ENCODE data around the gene TGM2.
"Not testable (repeated sequence)": the region's sequence is repeated elsewhere in the genome, so short reads cannot be mapped to it uniquely, and the experiment has no call there.

The TGM2 gene

GRCh38 chr20:38110525-38111178, 54.4 kb downstream of the TGM2 start:
- TF ChIP-seq, protein P1, sequence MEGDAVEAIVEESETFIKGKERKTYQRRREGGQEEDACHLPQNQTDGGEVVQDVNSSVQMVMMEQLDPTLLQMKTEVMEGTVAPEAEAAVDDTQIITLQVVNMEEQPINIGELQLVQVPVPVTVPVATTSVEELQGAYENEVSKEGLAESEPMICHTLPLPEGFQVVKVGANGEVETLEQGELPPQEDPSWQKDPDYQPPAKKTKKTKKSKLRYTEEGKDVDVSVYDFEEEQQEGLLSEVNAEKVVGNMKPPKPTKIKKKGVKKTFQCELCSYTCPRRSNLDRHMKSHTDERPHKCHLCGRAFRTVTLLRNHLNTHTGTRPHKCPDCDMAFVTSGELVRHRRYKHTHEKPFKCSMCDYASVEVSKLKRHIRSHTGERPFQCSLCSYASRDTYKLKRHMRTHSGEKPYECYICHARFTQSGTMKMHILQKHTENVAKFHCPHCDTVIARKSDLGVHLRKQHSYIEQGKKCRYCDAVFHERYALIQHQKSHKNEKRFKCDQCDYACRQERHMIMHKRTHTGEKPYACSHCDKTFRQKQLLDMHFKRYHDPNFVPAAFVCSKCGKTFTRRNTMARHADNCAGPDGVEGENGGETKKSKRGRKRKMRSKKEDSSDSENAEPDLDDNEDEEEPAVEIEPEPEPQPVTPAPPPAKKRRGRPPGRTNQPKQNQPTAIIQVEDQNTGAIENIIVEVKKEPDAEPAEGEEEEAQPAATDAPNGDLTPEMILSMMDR (IDR thresholded peaks at IDR 0.05; ENCODE audit: insufficient read depth, low read depth, low read length, missing control alignments) = no peak
- H3K4me3 ChIP-seq (ENCODE audit: low read depth, low read length) = no peak overlapping the region
- no peak for DNase-seq (ENCODE audit: low read depth)

DNA sequence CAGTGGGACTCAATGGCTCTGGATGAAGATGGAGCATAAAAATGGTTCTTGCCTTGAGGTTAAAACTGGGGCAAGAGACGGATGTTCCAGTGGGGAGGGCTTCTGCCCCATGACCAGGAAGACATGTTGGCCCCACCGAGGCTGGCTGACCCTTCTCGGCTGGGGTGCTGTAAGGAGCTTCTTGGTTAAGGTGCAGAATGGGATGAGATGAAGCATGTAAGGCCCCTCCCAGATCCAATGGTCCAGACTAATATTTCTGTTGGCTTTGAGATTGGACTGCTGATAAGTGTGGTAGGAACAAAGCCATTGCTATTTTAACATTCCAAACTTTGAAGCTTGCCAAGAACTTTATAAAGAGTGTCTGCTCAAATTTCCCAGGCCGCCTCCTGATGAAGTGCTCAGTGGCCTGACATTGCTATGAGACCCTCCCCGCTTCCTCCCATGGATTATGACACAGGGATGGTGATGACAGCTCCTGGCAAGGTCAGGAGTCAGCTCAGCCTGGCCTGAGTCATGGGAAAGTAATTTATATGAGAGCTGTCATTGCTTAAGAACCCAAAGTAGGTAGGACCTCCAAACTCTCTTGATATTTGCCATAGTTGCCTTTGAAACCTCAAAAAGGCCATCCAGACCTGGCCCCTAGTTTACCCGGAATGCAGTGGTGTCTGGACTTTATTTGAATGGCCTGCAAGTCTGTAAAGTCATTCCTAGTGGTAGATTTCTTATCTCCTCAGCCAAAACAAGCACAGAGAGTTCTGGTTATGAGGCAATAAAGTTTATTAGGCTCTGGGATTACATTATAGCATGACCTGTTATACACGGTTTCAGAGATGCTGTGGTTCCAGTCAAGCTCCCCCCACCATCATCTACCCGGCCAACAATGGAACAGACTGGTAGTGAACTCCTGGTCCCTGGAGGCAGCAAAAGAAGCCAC, 55.2 kb downstream of the TGM2 start:
- TF ChIP-seq, protein P1 (IDR thresholded peaks at IDR 0.05; ENCODE audit: insufficient read depth, low read depth, low read length, missing control alignments) = no peak
- no peak for DNase-seq (ENCODE audit: low read depth)

DNA sequence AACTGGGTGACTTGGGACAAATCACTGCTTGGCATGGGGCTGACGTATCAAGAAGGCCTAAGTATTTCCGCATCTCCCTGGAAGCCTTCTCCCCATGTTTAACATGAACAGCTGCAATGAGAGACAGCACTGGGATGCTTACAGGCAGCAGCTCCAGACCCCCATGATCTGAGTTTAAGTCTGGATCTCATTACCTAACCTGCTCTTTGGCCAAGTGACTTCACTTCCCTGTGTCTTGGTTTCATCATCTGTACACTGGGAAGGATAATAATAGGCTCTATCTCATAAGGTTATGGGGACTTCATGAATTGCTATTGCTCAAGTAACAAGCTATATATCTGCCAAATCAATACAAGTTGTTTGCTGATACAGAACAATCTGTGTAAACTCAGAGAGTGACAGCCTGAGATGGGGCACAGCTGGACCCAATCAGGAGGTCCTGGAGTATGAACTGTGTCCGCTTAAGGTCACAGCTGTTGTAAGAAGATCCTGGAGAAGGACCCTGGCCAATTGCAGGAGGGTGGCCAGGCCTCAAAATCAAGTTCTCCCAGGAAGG, 56.0 kb downstream of the TGM2 start:
- H3K4me3 ChIP-seq (ENCODE audit: low read depth, low read length) = no peak overlapping the region
- no peak for DNase-seq (ENCODE audit: low read depth)
- TF ChIP-seq, protein P1 (IDR thresholded peaks at IDR 0.05; ENCODE audit: insufficient read depth, low read depth, low read length, missing control alignments) = no peak

More for the DNA sequence above, 55.2 kb downstream of the TGM2 start:
- H3K4me3 ChIP-seq (ENCODE audit: low read depth, low read length) = no peak overlapping the region

DNA sequence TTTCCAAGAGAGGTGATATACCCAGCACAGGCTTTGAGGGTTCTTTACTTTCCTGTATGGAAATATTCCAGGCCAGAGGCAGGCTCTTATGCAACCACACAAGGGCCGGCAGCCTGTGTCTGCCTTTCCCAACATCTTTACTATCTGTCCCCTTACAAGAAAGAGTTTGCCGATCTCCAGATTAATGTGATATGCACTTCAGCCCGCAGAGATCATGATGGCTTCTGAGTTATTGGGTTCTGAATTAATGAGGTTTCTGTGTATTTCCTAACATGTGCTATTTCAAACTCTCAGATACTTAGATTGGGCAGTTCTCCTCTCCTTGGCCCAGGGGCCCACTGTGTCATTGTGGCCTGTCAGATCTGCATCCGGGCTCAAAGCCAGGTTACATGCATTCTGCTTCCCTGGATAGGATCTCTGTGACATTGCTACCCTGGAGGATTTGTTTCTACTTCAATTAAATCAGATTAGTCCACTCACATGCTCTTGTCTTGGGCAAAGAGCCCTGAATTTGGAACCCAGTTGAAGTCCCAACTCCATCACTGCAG, 56.6 kb downstream of the TGM2 start:
- no peak for DNase-seq (ENCODE audit: low read depth)
- H3K4me3 ChIP-seq (ENCODE audit: low read depth, low read length) = no peak overlapping the region
- TF ChIP-seq, protein P1 (IDR thresholded peaks at IDR 0.05; ENCODE audit: insufficient read depth, low read depth, low read length, missing control alignments) = no peak

GRCh38 chr20:38107916-38108315, 57.2 kb downstream of the TGM2 start:
- DNase-seq (ENCODE audit: low read depth); H3K4me3 ChIP-seq (ENCODE audit: low read depth, low read length): not testable (repeated sequence)

DNA sequence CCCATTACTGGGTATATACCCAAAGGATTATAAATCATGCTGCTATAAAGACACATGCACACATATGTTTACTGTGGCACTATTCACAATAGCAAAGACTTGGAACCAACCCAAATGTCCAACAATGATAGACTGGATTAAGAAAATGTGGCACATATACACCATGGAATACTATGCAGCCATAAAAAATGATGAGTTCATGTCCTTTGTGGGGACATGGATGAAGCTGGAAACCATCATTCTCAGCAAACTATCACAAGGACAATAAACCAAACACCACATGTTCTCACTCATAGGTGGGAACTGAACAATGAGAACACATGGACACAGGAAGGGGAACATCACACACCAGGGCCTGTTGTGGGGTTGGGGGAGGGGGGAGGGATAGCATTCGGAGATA, 57.7 kb downstream of the TGM2 start:
- DNase-seq (ENCODE audit: low read depth); H3K4me3 ChIP-seq (ENCODE audit: low read depth, low read length): not testable (repeated sequence)

- TF ChIP-seq, protein P1 (IDR thresholded peaks at IDR 0.05; ENCODE audit: insufficient read depth, low read depth, low read length, missing control alignments) = no peak
- H3K4me3 ChIP-seq (ENCODE audit: low read depth, low read length) = no peak overlapping the region
Observed at GRCh38 chr20:38106461-38106860, 58.6 kb downstream of the TGM2 start.

More at GRCh38 chr20:38106461-38106860, 58.6 kb downstream of the TGM2 start:
- DNase-seq (ENCODE audit: low read depth) = no peak

Measured in GM12865 (cell line).